PC-9 (cell line): ENCODE data around the gene SNRNP40.

Experiments
- CTCF ChIP-seq: fragments of 200-600 bp; sonication (generic); conservative IDR thresholded peaks from 2 replicates; pipeline ENCODE4 v1.6.1; 2017; ENCODE audit warnings: mixed run types, antibody characterized with exemption, mild to moderate bottlenecking, moderate library complexity
- EZH2 ChIP-seq: fragments of 200-600 bp; sonication (generic); IDR thresholded peaks from 2 replicates; pipeline ENCODE4 v1.8.0; 2017; ENCODE audit warnings: antibody characterized with exemption, low read depth

DNA sequence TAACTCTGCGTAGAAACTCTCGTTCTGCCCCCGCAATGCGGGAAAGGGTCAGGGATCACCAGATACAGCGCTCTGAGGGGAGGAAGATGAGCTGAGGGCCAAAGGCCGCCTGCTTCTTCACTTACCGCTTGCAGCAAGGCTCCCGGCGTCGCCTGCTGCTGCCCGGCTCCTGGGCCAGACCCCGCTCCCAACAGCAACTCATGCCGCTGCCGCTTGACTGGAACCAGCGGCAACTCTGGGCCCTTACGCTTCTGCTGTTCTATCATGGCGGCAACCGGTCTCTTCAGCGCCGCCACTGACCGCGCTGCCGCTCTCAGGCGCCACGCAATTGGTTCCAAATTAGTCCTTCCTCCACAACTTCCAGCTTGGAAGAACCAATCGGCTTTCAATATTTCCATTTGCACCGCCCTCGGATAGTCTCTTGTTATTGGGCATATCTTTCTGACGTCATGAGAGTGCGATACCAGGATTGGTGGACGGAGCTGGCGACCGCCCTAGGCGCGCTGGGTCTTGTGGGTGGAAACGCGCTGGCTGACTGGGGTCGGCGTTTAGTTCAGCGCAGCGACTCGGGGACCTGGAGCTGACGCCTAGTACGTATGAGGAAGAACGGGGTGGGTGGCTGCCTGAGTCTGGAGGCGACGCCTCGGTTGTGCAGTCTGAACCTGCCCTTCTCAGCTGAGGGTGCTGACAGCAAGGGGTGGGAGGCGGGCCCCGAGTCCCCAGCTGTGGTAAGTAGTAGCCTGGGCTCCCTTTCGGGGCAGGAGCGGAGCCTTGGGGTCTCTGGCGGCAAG is at the start of gene SNRNP40, which contains the start of gene ZCCHC17:
- TF ChIP-seq EZH2 = no peak
- no peak for TF ChIP-seq CTCF
